Activated T-cell treated with anti-CD3 and anti-CD28 coated beads for 4 hours (primary cell): ENCODE data around the gene SPRY1.

Source experiments
- DNase-seq: peaks from one replicate; pipeline ENCODE4 v3.0.0-alpha.2; 2020

SPRY1 gene

GRCh38 chr4:123396307-123397143 is at the start of gene SPRY1:
Gene SPRY1 (plus strand): TSS chr4:123396795. CDS start chr4:123401592, 4,797 bp downstream.
- peak; percentile 72 for DNase-seq

GRCh38 chr4:123346951-123347350 is 49.6 kb upstream of the SPRY1 start:
- DNase-seq: no peak

GRCh38 chr4:123348946-123349345 is 47.6 kb upstream of the SPRY1 start:
- no peak for DNase-seq

GRCh38 chr4:123349421-123350190 is 47.0 kb upstream of the SPRY1 start:
- no peak for DNase-seq

GRCh38 chr4:123350191-123350544 is 46.4 kb upstream of the SPRY1 start:
- DNase-seq: no peak

- no peak for DNase-seq
Measured at GRCh38 chr4:123350726-123351125, 45.9 kb upstream of the SPRY1 start.

GRCh38 chr4:123351713-123352112 is 44.9 kb upstream of the SPRY1 start:
- DNase-seq: no peak

GRCh38 chr4:123352240-123352945 is 44.2 kb upstream of the SPRY1 start:
- no peak for DNase-seq

- DNase-seq: no peak
Measured at GRCh38 chr4:123352966-123353365, 43.6 kb upstream of the SPRY1 start.

GRCh38 chr4:123353656-123354055 is 42.9 kb upstream of the SPRY1 start:
- no peak for DNase-seq

- no peak for DNase-seq
Measured at GRCh38 chr4:123354701-123355100, 41.9 kb upstream of the SPRY1 start.

- no peak for DNase-seq
Measured at GRCh38 chr4:123356921-123357320, 39.7 kb upstream of the SPRY1 start.

- DNase-seq: no peak
Measured at GRCh38 chr4:123359449-123360315, 36.9 kb upstream of the SPRY1 start.

GRCh38 chr4:123361195-123361861 is 35.3 kb upstream of the SPRY1 start:
- no peak for DNase-seq

GRCh38 chr4:123362103-123362502 is 34.5 kb upstream of the SPRY1 start:
- DNase-seq: no peak

GRCh38 chr4:123363729-123364128 is 32.9 kb upstream of the SPRY1 start:
- no peak for DNase-seq

GRCh38 chr4:123364906-123365305 is 31.7 kb upstream of the SPRY1 start:
- DNase-seq: no peak

GRCh38 chr4:123365412-123365811 is 31.2 kb upstream of the SPRY1 start:
- DNase-seq: no peak

GRCh38 chr4:123366144-123366748 is 30.3 kb upstream of the SPRY1 start:
- DNase-seq: no peak

- no peak for DNase-seq
Measured at GRCh38 chr4:123378794-123379193, 17.8 kb upstream of the SPRY1 start.

GRCh38 chr4:123379392-123379791 is 17.2 kb upstream of the SPRY1 start:
- no peak for DNase-seq
